ENCODE results near the gene NPIPA8.
"Not testable (repeated sequence)": the region's sequence is repeated elsewhere in the genome, so short reads cannot be mapped to it uniquely, and the experiment has no call there.

NPIPA8 gene

GRCh38 chr16:18297714-18298113 lies 38.8 kb downstream of the NPIPA8 start:
- H3K4me1 Mint-ChIP-seq; H3K9me3 Mint-ChIP-seq; H3K27ac Mint-ChIP-seq; DNase-seq (ENCODE audit: low spot score in 2 of 2); ATAC-seq; H3K4me3 Mint-ChIP-seq; H3K36me3 Mint-ChIP-seq: not testable (repeated sequence)

DNA sequence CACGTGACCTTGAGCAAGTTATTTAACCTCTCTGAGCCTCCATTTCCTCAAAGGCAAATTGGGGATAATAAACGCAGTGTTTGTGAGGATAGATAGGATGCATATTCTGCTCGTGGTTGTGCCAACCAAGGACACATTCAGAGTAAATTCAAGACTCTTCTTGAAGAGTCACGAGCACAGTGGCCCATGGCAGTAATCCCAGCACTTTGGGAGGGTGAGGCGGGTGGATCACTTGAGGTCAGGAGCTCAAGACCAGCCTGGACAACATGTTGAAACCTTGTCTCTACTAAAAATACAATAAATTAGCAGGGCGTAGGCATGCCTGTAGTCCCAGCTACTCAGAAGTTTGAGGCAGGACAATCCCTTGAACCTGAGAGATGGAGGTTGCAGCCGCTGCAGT lies 39.6 kb downstream of the NPIPA8 start:
- ATAC-seq, H3K9me3 Mint-ChIP-seq: not testable (repeated sequence)

DNA sequence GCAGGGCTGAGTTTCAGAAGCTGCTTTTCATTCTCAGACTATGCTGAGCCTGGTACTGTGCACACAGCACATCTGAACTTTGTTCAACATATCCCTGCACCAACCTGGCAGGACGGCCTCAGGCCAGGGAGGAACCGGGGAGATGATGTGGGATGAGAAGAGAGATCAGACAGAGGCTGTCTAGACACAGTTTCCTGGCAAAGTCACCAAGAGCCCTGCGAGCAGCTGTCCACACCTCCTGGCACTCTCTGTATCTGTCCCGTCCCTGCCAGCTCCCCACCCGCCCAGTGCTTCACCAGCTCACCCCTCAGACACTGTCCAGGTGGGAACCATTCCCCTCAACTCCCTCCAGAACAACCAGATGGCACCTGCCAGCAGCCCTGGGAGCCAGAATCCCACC lies 42.2 kb downstream of the NPIPA8 start:
- not testable (repeated sequence) for ATAC-seq; DNase-seq (ENCODE audit: low spot score in 2 of 2); H3K36me3 Mint-ChIP-seq; H3K9me3 Mint-ChIP-seq; H3K27ac Mint-ChIP-seq; H3K4me3 Mint-ChIP-seq; H3K4me1 Mint-ChIP-seq

More for the DNA sequence above, 39.6 kb downstream of the NPIPA8 start:
- not testable (repeated sequence) for H3K4me1 Mint-ChIP-seq; DNase-seq (ENCODE audit: low spot score in 2 of 2); H3K4me3 Mint-ChIP-seq; H3K27ac Mint-ChIP-seq; H3K36me3 Mint-ChIP-seq

DNA sequence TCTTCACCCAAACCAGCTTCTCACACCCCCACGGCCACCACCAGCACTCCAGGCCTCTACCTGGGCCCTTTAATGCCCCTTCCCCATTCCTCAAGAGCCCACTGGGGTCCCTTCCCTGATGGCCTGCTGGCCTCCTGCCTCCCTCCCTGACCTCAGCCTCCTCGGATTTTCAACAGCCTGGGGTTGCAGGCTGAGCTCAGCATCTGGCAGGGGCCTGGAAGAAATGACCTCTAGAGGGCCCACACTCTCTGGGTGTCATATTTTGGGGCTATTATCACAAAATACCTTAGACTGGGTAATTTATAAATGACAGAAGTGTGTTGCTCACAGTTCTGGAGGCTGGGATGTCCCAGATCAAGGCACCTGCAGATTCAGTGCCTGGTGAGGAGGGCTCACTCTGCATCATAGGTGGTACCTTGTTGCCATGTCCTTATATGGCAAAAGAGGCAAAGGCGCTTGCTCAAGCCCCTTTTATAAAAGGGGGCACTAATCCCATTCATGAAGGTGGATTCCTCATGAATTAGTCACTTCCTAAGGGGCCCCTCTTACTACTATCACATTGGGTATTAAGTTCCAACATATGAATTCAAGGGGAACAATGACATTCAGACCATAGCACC lies 43.1 kb downstream of the NPIPA8 start:
- not testable (repeated sequence) for H3K4me3 Mint-ChIP-seq; DNase-seq (ENCODE audit: low spot score in 2 of 2); H3K27ac Mint-ChIP-seq; H3K9me3 Mint-ChIP-seq; H3K36me3 Mint-ChIP-seq; ATAC-seq; H3K4me1 Mint-ChIP-seq

- not testable (repeated sequence) for ATAC-seq; H3K36me3 Mint-ChIP-seq; H3K4me1 Mint-ChIP-seq; H3K9me3 Mint-ChIP-seq; H3K27ac Mint-ChIP-seq; H3K4me3 Mint-ChIP-seq; DNase-seq (ENCODE audit: low spot score in 2 of 2)
These were observed 45.6 kb downstream of the NPIPA8 start for GRCh38 chr16:18290959-18291358.

GRCh38 chr16:18286342-18286741 lies 50.2 kb downstream of the NPIPA8 start:
- ATAC-seq; H3K4me1 Mint-ChIP-seq; H3K4me3 Mint-ChIP-seq; H3K36me3 Mint-ChIP-seq; H3K9me3 Mint-ChIP-seq; H3K27ac Mint-ChIP-seq; DNase-seq (ENCODE audit: low spot score in 2 of 2): not testable (repeated sequence)

DNA sequence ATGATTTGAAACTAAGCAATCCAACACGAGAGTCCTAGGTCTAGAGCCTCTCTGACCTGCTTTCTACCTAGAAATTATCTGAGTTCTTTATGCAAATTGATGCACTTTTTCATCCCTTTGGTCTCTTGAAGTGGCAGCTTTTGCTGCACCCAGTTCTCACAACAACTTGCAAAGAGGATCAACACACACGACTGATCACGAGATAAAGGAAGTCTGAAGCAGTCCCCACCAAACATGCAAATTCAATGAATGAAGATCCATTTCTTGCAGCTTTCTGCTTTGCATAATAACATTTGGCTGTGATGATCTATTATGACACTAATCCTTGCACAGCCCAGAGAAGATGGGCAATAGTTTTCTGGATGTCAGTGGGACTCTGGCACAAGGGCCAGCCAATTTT lies 56.2 kb downstream of the NPIPA8 start:
- not testable (repeated sequence) for H3K4me3 Mint-ChIP-seq; H3K9me3 Mint-ChIP-seq; ATAC-seq; DNase-seq (ENCODE audit: low spot score in 2 of 2); H3K36me3 Mint-ChIP-seq; H3K27ac Mint-ChIP-seq; H3K4me1 Mint-ChIP-seq

DNA sequence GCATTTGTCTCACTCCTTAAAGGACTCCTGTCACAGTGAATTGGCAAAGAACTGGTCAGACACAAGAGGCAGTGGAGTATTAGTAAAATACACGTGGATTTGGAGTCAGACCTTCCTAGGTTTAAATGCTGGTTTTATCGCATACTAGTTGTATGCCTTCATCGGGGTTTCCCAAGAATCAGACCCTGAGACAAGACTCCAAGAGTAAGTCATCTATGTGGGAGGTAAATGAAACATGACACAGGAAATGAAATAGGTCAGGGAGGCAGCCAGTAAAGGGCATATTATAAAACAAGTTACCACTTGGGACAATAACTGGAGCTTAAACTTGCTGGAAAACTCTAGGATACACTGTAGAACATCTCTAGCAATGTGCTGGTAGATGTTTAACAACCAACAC lies 59.8 kb downstream of the NPIPA8 start:
- not testable (repeated sequence) for H3K4me3 Mint-ChIP-seq; H3K27ac Mint-ChIP-seq; H3K4me1 Mint-ChIP-seq; DNase-seq (ENCODE audit: low spot score in 2 of 2); H3K36me3 Mint-ChIP-seq; ATAC-seq; H3K9me3 Mint-ChIP-seq

DNA sequence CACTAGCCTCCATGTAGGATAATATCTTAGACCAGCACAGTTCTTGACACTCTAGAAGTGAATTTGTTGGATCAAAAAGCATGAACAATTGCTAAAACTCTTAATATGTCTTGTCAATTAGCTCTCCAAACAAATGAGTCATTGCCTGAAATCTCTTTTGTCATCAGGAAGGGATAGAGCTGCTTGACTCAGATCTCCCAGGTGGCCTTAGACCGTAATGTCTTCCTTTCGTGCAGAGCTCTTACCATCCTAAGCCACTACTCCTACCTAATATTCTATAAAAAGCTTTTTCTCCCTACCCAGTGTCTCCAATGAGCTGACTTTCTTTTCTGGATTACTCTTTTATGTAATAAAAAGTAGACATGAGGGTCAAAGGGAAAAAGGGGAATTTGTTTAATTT lies 66.4 kb downstream of the NPIPA8 start:
- not testable (repeated sequence) for H3K27ac Mint-ChIP-seq, H3K36me3 Mint-ChIP-seq

More for the DNA sequence above, 66.4 kb downstream of the NPIPA8 start:
- not testable (repeated sequence) for H3K4me3 Mint-ChIP-seq; H3K9me3 Mint-ChIP-seq; H3K4me1 Mint-ChIP-seq; DNase-seq (ENCODE audit: low spot score in 2 of 2); ATAC-seq

All from stimulated activated effector memory CD8-positive, alpha-beta T cell treated with anti-CD3 and anti-CD28 coated beads, Interleukin-12 subunit alpha, Interleukin-12 subunit beta, amount 100 ng/mL, for 72 hours (primary cell).